ENCODE measurements around the gene CSTF2.
"Not testable (repeated sequence)": the region's sequence is repeated elsewhere in the genome, so short reads cannot be mapped to it uniquely, and the experiment has no call there.

CSTF2 gene

GRCh38 chrX:100819837-100820666 lies at the start of gene CSTF2:
Gene CSTF2 (plus strand): TSS chrX:100820391. CDS start chrX:100820417, 26 bp downstream.
- DNase-seq: peak; percentile 75

DNA sequence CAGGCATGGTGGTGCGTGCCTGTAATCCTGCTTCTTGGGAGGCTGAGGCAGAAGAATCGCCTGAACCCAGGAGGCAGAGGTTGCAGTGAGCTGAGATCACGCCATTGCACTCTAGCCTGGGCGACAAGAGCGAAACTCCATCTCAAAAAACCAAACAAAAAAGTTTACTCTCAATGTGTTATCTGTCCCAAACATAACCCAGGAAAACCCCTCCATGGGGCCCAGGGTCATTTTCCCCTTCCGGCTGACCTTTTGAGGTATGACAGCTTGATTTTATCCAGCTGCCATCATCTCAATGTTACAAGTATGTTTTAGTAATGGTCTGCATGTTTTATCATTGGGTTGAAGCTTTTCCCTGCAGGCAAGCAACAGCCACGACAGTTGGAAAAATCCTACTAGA lies 23.8 kb upstream of the CSTF2 start:
- DNase-seq: not testable (repeated sequence)

- DNase-seq: no peak
Measured at GRCh38 chrX:100797359-100797758, 22.8 kb upstream of the CSTF2 start.

- DNase-seq: no peak
Measured at GRCh38 chrX:100798484-100799214, 21.5 kb upstream of the CSTF2 start.

- DNase-seq: no peak
Measured at GRCh38 chrX:100802843-100803242, 17.3 kb upstream of the CSTF2 start.

GRCh38 chrX:100804780-100805179 lies 15.4 kb upstream of the CSTF2 start:
- DNase-seq: no peak

- not testable (repeated sequence) for DNase-seq
Measured at GRCh38 chrX:100808265-100808664, 11.9 kb upstream of the CSTF2 start.

DNA sequence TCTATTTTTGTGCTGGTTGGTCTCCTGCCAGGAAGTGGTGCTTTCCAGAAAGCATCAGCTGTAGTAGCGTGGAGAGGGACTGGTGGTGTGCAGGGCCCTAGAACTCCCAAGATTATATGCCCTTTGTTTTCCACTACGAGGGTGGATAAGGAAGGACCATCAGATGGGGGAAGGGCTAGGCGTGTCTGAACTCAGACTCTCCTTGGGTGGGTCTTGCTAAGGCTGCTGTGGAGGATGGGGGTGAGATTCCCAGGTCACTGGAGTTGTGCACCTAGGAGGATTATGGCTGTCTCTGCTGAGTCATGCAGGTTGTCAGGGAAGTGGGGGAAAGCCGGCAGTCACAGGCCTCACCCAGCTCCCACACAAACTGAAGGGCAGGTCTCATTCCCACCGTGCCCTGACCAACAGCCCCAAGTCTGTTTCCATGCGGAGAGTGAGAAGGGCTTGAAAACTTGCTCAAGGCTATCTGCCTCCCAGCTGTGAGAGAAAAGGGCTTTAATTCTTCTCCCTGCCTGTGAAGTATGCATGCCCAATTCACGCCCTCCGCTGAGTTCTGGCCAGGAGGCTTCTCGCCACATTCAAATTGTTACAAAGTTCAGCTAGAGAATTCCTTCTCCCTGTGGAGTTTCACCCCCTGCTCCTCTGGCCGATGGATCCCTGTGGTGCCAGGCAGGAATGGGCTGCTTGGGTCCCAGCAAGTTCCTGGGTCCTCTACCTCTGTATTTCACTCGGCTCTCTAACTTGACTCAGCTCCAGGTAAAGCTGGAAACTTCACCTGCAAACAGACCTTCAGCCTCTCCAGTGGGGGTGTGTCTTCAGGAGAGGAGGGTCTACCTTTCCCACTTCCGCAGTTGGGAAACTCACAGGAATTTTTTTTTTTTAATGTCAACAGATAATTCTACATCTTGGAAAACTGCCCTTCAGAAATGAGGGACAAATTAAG lies 7.7 kb upstream of the CSTF2 start:
- no peak for DNase-seq

GRCh38 chrX:100817340-100817739 lies 2.9 kb upstream of the CSTF2 start:
- DNase-seq: no peak

DNA sequence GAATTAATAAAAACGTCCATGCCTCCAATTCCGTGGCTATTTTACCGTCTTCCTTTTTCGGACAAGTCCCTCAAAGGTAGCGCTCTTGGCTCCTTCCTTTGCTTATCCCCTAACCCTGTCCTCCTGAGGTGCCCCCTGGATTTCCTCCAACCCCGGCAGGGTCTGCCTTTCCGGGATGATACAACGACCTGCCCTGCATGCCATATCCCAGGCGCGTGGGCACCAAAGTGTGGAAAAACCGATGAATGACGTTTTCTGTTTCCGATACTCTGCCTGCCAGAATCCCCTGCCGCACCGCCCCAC lies 706 bp upstream of the CSTF2 start:
- DNase-seq: no peak

- no peak for DNase-seq
Measured at GRCh38 chrX:100829730-100830129, 9.5 kb downstream of the CSTF2 start.

DNA sequence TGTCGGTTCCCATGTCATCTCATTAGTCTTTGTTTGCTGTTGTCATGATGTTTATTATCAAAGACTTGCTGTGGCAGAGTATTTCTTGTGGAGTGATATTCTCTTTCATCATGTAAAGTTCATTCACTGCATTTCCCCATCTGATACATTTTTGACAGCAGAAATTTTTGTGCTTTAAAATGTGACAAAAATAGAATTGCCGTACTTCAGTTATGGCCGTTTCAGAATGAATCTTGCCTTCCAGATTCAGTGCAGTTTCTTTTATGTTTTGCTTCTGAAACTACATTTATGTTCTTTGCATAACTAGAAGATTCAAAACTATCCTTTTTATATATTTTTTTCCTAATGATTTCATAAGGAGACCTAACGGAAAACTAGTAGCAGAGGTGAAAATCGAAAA lies 10.0 kb downstream of the CSTF2 start:
- no peak for DNase-seq

DNA sequence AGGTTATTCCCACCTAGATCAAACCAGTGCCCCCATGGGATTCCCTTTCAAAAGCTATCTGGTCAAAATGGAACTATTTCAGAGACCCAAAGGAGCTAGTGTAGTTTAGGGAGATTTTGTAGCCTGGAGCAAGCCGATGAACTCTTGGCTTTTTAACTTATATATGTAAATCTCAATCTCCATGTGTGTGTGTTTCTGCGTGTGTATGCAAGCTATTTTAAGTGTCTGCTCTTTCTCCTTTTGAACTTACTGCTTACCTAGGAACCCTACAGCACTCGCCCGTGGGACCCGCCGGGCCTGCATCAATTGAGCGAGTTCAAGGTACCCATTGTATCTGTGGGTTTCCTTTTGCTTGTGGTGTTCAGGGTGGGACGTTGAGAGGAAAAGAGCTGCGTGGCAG lies 10.4 kb downstream of the CSTF2 start:
- DNase-seq: no peak

GRCh38 chrX:100831219-100831946 lies 11.2 kb downstream of the CSTF2 start:
- no peak for DNase-seq

DNA sequence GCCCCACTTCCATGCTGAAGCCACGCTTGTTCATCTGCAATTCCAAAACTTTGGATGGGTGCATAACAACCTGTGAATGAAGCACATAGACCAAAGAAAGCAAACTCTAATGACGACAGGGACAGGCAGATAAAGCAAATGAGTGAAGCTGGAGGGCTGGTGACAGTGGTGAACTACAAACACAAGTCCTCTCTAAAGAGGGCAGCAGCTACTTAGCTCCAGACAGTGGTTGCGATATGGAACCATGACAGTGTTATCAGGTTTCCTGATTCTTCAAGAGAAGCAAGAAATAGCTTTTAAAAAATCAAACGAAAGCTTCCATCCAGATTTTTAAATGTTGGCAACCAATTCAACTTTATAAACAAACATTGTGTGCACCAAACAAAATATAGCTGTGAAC lies 30.1 kb downstream of the CSTF2 start:
- DNase-seq: no peak

DNA sequence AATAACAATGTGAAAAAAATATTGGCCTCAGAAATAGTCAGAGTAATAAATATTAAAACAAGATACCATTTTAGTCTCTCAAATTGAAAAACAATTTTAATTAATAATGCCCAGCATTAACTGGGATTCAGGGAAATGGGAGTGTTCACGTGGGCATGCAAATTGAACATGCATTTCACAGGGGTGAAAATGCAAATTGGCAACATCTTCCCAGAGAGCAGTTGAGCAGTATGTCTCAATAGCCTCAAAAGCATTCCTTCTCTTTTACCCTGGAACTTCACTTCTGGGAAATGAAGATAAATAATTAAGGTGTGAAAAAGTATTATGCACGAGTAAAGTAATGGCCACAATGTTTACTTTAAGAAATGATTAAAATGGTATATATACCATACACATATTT lies 32.6 kb downstream of the CSTF2 start:
- DNase-seq: no peak

DNA sequence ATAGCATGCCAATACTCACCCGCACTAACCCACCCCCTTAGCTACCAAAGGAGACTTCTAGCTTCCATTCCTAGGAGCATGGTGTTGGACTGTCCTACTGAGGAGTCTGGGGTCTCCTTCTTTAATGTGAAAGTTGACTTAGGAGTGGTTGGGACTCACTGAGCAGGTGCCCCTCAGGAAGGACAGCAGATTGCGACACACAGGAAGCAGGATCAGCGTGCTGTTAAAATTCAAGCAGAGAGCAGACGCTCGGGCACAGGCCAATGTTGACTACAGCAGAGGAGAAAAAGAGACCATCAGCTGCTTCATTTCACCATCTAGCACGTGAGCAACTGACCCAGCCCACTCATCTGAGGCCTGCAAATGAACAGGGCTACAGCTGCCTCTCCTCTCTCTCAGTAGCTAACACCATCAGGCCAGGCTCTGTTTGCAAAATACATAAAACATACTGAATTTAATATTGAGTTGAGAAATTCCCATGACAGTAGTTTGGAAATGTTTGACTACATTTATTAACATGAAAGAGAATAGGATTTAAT lies 43.2 kb downstream of the CSTF2 start:
- DNase-seq: no peak

GRCh38 chrX:100864657-100865391 lies 44.6 kb downstream of the CSTF2 start:
- DNase-seq: no peak

GRCh38 chrX:100868273-100868672 lies 48.1 kb downstream of the CSTF2 start:
- no peak for DNase-seq

DNA sequence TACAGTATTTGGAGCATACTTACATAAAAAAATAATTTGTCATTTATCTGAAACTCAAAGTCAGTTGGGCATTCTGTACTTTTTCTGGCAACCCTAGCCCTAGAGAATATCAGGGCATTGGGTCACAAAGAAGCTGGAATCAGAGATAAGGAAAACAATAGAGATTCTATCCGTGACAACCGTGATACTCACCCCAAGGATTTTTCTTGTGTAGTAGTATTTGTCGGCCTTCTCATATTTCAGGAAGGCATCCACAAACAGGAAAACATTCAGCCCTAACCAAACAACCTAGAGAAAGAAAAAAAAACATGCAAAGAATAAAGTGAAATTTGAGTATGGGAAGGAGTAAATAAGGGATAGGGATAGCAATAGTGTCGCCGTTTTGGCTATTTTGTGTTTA lies 50.3 kb downstream of the CSTF2 start:
- no peak for DNase-seq
